ENCODE data around the gene TNFAIP8L2.
A peak's percentile ranks its signal among the peaks of the same experiment; 100 is the strongest.
"Not testable (repeated sequence)": the region's sequence is repeated elsewhere in the genome, so short reads cannot be mapped to it uniquely, and the experiment has no call there.

Gene TNFAIP8L2

DNA sequence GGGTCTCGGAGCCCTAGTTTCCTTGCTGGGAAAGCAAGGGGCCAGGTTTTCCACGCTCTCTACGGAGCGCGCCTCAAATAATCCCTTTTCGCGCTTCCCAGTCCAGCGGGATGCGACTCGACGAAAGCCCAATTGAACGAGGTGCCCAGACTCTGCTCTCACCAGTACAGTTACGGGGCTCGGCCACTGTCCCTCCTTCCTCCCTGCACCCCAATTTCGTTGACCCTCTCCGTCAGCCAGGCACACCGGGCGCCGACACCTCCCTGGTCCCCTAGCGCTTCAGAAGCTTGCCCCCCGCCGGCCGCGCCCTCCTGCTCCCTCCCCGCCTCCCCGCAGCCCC is 10.4 kb upstream of the TNFAIP8L2 start:
- no peak for DNase-seq (ENCODE audit: low read depth)

DNA sequence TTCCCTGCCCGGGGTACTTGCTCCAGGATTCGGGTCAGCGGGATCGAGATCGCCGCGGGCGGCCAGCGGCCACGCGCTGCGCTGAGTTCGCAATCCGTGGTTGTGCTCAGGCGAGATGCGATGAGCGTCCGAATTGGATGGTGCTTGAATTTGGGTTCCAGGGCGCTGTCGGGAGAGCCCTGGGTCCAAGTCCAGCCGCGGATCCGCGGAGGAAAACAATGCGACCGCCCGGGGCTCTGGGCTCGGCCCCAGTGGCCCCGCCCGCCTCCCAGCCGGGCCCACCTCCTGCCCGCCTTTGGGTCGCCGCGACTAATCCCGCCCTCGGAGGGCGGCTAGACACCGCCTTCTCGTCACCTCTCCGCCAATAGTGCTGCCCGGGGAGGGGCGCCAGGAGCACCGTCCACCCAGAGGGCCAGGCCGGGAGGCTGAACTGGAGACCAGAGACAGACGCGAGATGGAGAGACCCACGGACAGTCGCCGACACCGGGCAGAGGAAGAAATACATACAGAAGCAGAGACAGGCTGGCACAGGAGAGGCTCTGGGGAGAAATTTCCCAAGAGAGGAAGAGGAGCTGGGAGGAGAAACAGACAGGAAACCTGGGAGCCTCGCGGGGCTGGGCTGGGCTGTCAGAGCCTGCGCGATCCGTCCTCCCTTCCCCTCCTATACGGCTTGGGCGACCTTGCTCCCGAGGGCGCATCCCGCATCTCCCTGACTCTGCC is 9.9 kb upstream of the TNFAIP8L2 start, which contains the start of gene SEMA6C:
SEMA6C (minus strand) TSS at position 220 of the 720 bp plus-strand sequence. CDS start 4,010 bp downstream, outside the sequence.
- peak; percentile 78 for DNase-seq (ENCODE audit: low read depth)

DNA sequence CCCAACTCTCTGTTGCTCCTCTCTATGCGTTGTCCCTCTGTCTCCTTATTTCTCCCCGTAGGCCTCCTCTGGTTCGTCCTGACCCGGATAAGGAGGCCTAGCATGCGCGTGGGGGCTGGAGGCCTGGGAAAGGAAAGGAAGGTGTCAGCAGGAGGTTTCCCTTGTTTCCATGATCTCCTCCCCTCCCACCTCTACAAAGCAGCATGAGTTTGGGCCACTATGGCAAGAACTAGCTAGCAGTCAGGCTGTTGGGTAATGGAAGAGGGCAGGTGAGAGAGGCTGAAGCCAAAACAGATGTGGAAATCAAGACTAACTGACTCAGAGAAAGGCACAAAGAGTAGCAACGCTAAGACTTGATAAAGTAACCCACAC is 9.3 kb upstream of the TNFAIP8L2 start:
- no peak for DNase-seq (ENCODE audit: low read depth)

DNA sequence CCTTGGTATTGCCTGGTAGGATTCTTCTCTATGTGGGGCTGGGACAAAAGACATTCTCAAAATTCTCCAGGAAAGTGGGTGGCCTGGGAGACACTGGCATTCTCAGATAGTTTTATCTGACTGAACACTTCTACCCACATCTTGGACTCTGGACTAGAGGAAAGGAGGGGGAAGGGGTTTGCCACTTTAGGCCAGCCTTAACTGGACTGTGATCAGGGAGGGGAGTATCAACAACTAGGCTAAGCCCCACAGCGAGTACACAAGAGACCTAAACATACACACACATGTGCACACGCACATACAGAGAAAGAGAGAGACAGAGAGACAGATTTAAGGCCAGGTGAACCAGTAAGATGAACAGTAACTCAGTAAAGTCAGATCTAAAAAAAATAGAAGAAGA is 8.8 kb upstream of the TNFAIP8L2 start:
- no peak for DNase-seq (ENCODE audit: low read depth)

DNA sequence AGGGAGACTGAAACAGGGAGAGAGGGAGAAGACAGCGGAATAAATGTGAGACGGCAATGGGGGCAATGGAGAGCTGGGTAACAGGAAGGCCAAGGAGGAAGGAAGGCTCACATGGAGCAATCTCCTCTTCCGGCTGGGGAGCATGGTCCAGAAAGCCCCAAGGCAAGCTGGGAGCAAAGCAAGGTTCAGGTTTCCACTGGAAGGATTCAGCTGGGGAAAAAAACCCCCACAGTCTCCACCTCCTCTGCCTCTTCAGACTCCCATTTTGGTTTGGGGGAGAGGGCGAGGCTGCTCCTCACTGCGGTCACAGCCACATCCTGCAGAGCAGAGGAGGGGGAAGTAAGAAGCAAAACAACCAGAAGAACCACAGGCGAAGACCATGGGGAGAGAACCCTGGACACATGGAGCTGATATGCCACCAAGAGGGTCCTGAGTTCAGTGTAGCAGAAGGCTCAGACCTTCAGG is 650 bp downstream of the TNFAIP8L2 start:
- DNase-seq (ENCODE audit: low read depth) = peak; percentile 48

DNA sequence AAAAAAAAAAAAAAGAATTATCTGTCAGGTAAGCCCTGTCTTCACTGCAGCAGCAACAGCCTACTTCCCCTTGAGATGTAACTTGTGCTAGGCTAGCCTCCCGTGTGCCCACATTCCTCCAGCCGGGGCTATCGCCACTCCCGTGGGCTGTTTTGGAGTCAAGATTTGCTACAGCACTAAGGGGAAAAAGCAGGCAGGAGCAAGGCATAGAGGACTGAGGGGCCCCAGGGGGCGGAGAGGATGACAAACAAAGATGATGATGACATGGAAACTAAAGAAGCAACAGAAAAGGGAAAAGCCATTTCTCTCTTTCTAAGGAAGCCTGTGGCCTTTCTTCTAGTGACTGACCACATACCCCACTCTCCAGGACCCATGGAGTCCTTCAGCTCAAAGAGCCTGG is 1.9 kb downstream of the TNFAIP8L2 start:
- DNase-seq (ENCODE audit: low read depth) = no peak

DNA sequence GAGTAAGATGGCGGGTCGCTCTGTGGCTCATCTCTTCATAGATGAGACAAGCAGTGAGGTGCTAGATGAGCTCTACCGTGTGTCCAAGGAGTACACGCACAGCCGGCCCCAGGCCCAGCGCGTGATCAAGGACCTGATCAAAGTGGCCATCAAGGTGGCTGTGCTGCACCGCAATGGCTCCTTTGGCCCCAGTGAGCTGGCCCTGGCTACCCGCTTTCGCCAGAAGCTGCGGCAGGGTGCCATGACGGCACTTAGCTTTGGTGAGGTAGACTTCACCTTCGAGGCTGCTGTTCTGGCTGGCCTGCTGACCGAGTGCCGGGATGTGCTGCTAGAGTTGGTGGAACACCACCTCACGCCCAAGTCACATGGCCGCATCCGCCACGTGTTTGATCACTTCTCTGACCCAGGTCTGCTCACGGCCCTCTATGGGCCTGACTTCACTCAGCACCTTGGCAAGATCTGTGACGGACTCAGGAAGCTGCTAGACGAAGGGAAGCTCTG is 2.4 kb downstream of the TNFAIP8L2 start:
- DNase-seq (ENCODE audit: low read depth) = no peak

DNA sequence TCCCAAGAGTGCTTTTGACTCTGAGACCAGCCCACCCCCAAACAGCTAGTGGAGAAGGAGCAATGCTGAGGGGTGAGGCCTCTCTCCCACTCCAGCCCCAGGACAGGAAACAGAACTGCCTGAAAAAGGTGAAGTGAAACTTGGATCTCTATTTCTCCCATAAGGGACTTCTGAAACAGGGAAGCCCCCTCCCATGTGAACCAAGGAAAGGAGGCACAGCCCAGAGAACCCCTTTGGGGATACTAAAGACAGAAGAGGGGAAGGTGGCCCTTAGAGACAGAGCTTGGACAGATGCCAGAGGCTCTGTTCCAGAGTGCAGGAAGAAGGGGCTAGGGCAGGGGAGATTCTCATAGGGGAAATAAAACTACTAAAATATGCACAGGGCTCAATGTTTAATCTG is 2.9 kb downstream of the TNFAIP8L2 start:
- DNase-seq (ENCODE audit: low read depth) = no peak

DNA sequence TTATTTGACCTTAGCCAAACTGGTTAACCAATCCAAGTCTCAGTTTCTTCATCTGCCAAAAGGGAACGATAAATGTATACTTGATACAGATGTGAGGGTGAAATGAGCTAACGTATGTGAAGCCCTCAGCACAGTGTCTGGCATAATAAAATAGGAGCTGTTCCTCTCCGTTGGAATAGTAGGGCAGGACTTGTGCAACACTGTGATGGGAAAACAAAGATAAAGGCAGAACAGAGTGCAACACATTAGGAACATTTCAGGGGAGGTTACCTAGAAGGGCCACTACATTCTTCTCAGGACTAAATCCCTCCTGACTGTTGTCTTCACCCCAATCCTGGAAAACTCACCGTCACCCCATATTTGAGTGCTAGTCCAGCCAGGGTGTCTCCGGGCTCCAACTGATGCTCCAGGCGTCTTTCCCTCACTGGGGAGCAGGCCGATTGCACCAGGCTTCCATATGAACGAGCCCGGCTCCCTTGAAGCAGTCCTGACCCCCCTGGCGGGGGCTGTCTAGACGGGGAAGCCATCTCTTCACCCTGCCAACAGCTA is 8.4 kb downstream of the TNFAIP8L2 start:
- no peak for DNase-seq (ENCODE audit: low read depth)

DNA sequence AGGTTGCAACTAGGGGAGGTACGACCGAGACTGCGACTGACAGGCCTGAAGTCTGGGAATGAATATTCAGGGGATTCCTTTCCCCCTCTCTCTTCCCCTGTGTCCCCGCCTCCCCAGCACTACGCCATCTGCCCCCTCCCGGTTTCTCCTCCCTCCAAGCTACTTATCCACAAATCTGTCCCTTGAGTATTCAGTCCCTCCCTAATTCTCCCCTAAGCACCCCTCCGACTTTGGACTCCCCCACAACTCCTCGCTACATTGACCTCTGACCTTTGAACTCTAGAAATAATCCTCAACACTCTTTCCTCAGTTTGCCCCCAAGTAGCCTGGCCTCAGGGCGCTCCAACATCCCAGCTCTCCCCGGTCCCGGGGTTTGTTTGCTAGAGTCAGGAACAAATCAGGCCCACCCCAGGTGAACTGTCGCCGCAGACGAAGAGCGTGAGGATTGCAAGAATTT is 8.9 kb downstream of the TNFAIP8L2 start:
- no peak for DNase-seq (ENCODE audit: low read depth)

DNA sequence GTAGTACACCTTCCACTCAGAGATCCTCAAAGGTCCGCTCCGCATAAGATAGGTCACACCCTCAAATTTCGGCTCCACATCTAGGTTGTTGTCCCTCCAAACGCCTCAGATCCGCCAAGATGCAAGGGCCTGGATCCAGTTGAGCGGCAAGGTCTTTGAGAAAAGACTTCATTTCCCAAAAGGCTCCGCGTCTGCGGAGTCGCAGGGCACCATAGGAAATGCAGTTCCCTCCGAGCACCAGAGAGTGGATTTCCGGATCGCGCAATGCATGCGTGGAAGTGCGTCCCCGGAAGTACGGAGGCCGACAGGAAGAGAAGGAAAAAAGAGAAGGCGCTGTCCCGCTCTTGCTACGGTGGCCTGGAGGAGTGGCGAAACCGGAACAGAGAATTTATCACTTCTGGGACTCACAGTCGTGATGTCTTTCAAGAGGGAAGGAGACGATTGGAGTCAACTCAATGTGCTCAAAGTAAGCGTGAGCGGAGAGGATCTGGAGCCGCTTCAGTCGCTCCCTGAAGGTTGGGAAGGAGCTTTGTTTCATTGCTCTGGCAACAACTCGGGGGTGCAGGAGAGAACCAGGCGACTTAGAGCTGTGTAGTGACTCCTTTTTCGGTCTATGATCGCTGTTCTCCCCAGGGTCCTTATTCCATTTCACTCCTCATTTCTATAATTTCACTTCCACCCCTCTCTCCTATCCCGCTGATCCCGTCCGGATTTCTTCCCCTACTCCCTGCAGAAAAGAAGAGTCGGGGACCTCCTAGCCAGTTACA is 9.5 kb downstream of the TNFAIP8L2 start, which contains the start of the genes LYSMD1 and SCNM1:
LYSMD1 (minus strand) TSS at position 165 of the 767 bp plus-strand sequence. CDS start 644 bp downstream, outside the sequence.
SCNM1 (plus strand) TSS at position 407 of the 767 bp plus-strand sequence; CDS start at position 416, 9 bp downstream.
- peak; percentile 96 for DNase-seq (ENCODE audit: low read depth)

DNA sequence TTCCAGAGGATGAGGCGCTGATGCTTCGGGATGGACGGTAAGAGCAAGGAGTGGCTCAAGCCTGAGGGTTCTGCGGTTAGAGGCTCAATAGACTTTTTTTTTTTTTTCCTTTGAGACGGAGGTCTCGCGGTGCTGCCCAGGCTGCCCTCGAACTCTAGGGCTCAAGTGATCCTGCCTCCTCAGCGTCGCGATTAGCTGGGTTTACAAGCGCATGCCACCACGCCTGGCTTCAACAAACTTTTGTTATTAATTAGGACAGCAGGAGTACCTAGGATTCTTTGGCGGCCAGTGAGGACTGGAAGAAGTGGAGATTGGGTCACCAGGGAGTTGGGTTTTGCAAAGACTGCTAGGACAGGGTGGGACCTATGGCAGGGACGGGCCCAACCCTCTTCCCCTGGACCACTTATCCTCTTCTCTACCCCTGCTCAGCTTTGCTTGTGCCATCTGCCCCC is 10.1 kb downstream of the TNFAIP8L2 start:
- no peak for DNase-seq (ENCODE audit: low read depth)

DNA sequence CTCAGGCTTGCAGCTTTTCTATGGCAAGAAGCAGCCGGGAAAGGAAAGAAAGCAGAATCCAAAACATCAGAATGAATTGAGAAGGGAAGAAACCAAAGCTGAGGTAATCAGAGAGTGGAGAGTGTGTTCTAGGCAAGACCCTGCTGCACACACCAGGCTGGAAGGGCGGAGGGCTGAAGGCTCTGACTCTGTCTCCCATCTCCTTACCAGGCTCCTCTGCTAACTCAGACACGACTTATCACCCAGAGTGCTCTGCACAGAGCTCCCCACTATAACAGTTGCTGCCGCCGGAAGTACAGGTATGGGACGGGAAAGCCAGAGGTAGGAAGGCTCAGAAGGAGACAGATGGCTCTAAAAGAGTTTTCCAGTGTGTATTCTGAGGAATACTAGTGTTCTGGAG is 10.7 kb downstream of the TNFAIP8L2 start:
- no peak for DNase-seq (ENCODE audit: low read depth)

DNA sequence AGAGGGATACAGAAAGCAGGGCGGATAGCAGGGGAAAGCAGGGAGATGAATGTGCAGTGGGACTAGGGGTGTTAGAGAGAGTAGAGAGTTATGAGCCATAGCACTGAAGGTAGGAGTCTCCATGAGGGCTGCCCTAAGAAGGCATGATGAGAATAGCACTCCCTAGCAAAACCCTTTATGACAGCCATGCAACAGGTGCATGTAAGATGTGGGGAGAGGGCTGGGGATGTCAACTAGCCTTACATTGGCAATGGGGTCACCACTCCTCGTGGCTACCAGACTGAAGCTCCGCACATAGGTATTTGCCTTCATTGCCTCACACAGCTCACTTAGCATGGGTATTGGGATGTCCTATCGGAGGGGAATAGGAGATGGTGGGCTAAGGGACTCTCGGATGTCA is 14.7 kb downstream of the TNFAIP8L2 start:
- DNase-seq (ENCODE audit: low read depth) = no peak

DNA sequence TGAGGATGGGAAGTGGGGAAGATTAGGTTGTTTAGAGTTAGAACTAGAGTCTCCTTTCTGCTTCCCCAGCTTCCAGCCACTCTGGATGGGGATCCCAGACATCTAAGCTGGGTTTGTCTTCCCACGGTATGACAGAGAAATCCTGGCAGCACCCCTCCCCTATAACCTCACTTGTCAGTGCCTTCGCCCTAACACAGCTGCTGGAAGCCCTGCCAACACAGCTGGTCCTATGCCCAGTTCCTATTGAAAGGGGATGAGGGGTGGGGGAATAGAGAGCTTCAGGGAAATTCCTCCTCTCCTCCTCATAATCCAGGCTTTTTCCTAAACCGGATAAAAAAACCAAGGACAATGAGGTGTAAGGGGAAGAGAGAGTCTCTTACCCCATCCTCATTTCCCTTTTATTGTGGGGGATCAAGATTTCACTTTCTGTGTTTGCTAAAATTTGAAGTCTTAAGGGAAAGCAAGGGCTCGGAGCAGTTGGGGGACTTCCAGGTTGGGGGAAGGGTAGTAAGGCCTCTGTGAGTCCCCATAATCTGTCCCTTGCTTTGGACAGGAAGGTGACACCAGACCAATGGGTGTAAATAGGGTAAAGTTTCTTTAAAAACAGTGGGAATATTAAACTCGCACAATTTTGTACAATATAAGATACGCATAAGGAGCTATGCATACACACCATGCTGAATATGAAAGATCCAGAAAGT is 18.7 kb downstream of the TNFAIP8L2 start:
- DNase-seq (ENCODE audit: low read depth) = no peak

DNA sequence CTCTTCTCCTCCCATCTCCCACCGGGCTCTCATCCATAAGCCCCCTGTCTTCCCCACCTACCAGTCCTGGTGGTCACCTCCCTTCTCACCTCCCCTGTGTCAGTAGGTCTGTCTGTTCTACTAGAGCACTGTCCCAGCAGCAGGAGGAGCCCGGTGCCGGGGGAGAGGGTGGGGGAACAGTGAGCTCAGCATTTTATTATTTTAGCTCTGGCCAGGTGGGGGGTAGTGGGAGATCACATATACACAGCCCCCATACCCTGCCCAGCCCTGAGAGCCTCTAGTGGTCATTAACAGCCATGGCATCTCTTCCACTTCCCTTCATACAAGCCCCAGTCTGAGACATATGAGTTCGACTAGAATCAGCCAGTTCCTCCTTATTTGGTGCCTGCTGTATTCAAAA is 19.4 kb downstream of the TNFAIP8L2 start, which contains the start of gene TMOD4:
TMOD4 (minus strand) TSS at position 119 of the 400 bp plus-strand sequence. CDS start 1,106 bp downstream, outside the sequence.
- DNase-seq (ENCODE audit: low read depth) = no peak

DNA sequence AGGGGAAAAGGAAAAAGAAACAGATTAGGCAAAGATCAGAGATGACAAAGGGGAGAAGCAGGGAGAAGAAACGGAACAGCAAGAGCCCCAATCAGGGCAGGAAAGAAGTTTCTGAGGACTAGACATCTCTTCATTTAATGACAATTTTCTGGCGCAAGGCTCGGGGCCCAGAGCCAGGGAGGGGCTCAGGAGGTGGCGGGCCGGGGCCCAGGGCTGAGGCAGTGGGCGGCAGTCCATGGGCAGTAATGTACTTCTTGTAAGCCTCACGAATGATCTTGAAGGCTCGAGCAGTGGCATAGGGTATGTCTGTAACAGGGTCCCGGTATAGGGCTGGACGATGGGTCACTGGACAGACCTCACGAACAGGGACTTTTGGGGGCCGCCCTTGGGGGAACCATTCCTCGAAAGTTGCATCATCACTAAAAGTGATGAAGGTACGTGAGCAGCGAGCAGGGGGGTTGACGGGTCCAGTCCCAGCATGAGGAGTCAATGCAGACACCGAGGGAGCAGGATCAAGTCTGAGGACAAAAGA is 20.1 kb downstream of the TNFAIP8L2 start:
- no peak for DNase-seq (ENCODE audit: low read depth)

DNA sequence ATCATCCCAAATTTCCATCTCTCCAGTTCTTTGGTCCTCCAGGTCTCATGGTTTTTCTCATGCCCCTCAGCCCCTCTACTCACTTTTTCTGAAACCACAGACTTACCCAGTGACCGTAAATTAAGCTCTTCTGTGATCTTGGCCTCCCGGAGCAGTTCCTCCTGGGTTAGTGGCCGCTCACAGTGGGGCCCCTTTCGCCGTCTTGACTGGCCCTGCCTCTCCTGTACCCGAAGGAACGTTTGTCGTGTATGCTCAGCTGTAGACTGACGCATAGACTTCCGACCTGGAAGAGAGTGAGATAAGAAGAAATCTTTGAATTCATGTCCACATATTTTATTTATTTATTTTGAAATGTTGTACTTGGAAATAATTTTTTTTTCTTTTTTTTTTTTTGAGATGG is 27.8 kb downstream of the TNFAIP8L2 start:
- no peak for DNase-seq (ENCODE audit: low read depth)

DNA sequence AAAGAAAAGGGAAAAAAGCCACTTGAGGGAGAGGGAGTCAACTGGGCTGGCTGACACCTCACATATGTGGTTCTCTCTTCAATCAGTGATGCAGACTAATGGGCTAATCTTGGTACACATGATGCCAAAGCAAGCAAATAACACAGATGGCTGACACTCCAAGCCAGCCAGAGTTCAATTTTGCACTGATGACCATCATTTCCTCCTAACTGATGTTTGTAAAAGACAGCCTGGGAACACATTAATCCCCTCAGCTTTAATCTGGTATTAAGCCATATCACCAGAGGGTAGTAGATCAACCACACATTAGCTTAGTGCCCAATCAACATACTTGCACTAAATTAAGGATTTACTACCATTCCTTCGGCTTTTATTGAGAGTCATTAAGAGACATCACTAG is 30.8 kb downstream of the TNFAIP8L2 start:
- no peak for DNase-seq (ENCODE audit: low read depth)

DNA sequence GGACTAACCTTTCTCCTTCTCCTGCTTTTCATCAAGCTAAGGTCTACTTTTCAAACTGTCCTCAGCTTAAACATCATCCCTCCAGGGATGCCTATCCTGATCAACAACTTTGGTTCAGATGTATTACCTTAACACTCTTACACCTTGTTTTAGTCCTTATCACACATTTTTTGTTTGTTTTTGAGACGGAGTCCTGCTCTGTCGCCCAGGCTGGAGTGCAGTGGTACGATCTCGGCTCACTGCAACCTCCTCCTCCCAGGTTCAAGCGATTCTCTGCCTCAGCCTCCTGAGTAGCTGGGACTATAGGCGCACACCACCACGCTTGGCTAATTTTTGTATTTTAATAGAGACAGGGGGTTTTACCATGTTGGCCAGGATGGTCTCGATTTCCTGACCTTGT is 32.2 kb downstream of the TNFAIP8L2 start:
- not testable (repeated sequence) for DNase-seq (ENCODE audit: low read depth)

DNA sequence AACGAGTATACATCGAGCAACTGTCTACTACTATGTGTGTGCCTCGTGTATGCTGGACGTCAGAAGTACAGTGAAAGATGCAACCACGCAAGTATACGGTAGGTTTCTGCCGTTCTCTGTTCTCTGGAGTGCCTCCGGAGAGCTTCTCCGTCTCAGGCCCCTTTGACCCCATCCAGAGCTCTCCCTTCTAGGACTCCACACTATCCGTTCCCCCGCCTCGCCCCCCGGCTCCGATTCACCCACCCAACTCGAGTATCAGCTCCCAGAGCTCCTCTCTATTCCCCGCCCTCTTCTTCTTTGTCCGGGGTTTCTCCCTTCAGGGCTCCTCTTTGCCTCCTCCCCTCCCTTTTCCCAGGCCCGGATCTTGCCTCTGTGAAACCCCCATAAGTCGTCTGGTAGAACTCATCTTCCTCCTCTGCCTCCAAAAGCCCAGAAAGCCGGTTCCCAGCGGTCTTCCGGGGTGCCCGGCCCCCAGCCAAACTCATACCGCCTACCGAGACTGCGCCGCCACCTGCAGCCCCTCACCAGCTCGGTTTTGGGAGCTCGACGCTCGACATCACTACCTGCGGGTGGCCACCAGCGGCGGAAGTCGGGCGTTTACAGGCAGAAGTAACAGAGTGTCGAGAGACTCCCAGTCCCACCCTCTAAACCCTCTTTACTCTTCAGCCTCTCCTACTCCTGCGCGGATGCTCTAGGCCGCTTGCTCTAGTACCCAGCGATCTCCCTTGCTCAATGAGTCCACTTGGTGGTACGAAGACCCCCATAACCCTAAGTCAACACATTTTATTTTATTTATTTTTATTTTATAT is 33.4 kb downstream of the TNFAIP8L2 start, which contains the start of gene VPS72:
VPS72 (minus strand) TSS at position 561 of the 809 bp plus-strand sequence; CDS start at position 485, 76 bp downstream.
- DNase-seq (ENCODE audit: low read depth) = peak; percentile 78
